ENCODE measurements around the gene KRTAP17-1.
A peak's percentile ranks its signal among the peaks of the same experiment; 100 is the strongest.

KRTAP17-1 gene

GRCh38 chr17:41332239-41332638 is 16.7 kb upstream of the KRTAP17-1 start:
- DNase-seq, result no peak

- no peak for DNase-seq
Measured at GRCh38 chr17:41331606-41332005, 16.1 kb upstream of the KRTAP17-1 start.

GRCh38 chr17:41329279-41329948 is 13.9 kb upstream of the KRTAP17-1 start:
- DNase-seq, result peak; percentile 16

- DNase-seq, result no peak
Measured at GRCh38 chr17:41328207-41328606, 12.7 kb upstream of the KRTAP17-1 start.

- no peak for DNase-seq
Measured at GRCh38 chr17:41327411-41328120, 12.1 kb upstream of the KRTAP17-1 start.

GRCh38 chr17:41326173-41327145 is 10.9 kb upstream of the KRTAP17-1 start:
- peak; percentile 47 for DNase-seq

- no peak for DNase-seq
Measured at GRCh38 chr17:41325611-41326010, 10.1 kb upstream of the KRTAP17-1 start.

- DNase-seq, result no peak
Measured at GRCh38 chr17:41325126-41325525, 9.6 kb upstream of the KRTAP17-1 start.

GRCh38 chr17:41324180-41325075 is 8.9 kb upstream of the KRTAP17-1 start:
- peak; percentile 23 for DNase-seq

GRCh38 chr17:41322903-41323895 is 7.7 kb upstream of the KRTAP17-1 start:
- no peak for DNase-seq

- peak; percentile 62 for DNase-seq
Measured at GRCh38 chr17:41322094-41322902, 6.8 kb upstream of the KRTAP17-1 start.

GRCh38 chr17:41318231-41318630 is 2.7 kb upstream of the KRTAP17-1 start:
- DNase-seq, result no peak

- no peak for DNase-seq
Measured at GRCh38 chr17:41315814-41316445, 420 bp upstream of the KRTAP17-1 start.

- DNase-seq, result no peak
Measured at GRCh38 chr17:41311111-41311510, 4.4 kb downstream of the KRTAP17-1 start.

GRCh38 chr17:41308918-41309359 is 6.6 kb downstream of the KRTAP17-1 start, which contains the start of gene KRTAP16-1:
TSS of gene KRTAP16-1 (minus strand) at chr17:41309309. CDS start at chr17:41309253, 56 bp downstream.
- DNase-seq, result peak; percentile 55

- DNase-seq, result peak; percentile 89
Measured at GRCh38 chr17:41308251-41308917, 7.1 kb downstream of the KRTAP17-1 start.

- DNase-seq, result peak; percentile 5
Measured at GRCh38 chr17:41307647-41308046, 7.9 kb downstream of the KRTAP17-1 start.

- no peak for DNase-seq
Measured at GRCh38 chr17:41304091-41304490, 11.4 kb downstream of the KRTAP17-1 start.

- no peak for DNase-seq
Measured at GRCh38 chr17:41302981-41303380, 12.5 kb downstream of the KRTAP17-1 start.

Measured in CD4-positive, alpha-beta T cell treated with Interleukin-21 for 1 hour (primary cell).